ENCODE results near the gene ZNF83.
"Not testable (repeated sequence)": the region's sequence is repeated elsewhere in the genome, so short reads cannot be mapped to it uniquely, and the experiment has no call there.

Gene ZNF83

GRCh38 chr19:52569638-52569999 lies 68.5 kb downstream of the ZNF83 start:
- DNase-seq (ENCODE audit: low read depth, low spot score), result not testable (repeated sequence)

DNA sequence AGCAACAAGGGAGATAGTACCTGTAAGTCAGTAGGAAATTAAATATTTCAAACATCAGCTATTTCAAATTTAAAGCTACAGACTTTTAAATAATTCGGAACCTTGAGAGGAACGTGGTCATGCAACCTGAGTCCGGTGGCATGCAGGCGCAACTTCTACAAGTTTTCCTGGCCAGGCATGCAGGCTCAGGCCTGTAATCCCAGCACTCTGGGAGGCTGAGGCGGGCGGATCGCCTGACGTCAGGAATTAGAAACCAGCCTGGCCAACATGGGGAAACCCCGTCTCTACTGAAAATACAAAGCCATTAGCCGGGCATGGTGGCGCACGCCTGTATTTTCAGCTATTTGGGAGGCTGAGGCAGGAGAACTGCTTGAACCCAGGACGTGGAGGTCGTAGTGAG lies 70.2 kb downstream of the ZNF83 start:
- DNase-seq (ENCODE audit: low read depth, low spot score), result no peak

DNA sequence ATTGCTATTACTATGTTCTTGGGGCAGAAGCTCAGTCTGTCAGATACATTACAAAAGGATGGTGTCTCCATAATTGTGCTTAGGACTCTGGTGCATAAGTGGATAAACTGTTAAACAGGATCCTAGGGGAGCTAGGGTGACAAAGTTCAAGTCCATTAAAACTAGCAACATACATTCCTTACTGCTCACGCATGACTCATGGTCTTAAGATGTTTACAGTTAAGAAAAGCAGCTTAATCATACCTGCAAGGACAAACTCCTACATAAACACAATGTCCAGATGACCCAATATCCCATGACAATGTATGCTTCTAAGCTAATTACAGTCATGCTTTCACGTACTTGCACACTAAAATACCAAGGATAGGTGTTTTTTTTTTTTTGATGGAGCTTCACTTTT lies 71.6 kb downstream of the ZNF83 start:
- DNase-seq (ENCODE audit: low read depth, low spot score), result no peak

- DNase-seq (ENCODE audit: low read depth, low spot score), result no peak
Measured at GRCh38 chr19:52566121-52566520, 72.0 kb downstream of the ZNF83 start.
